HCT116 (cell line): ENCODE data around the gene ERC2. TPM values are rescaled to one million over a fixed set of nuclear protein-coding genes. Genes with fewer than 3 reads are reported as not detected.

Experiments
- ATAC-seq: fragments of 200-7000 bp; cut with Tn5 transposase; 2 replicates; pipeline ENCODE4 v1.9.1; 2020; ENCODE audit warnings: mild to moderate bottlenecking, moderate library complexity
- BruUV-seq: library from RNA; stranded (reverse); fragments of 400-500 nt; replicated peaks from 2 replicates; lab custom pipeline; 2021; lab: Mats Ljungman, UMichigan
- CTCF ChIA-PET: fragments of 300-600 bp; sonication (Branson Sonifier 250); formaldehyde crosslinking; loops from one replicate; lab custom pipeline; 2021; ENCODE audit warnings: antibody characterized with exemption; lab: Charles Lee
- POLR2A ChIA-PET: fragments of 300-600, 350-600 bp; sonication (Branson Sonifier 250); formaldehyde crosslinking; loops from one replicate; lab custom pipeline; 2021; ENCODE audit warnings: antibody characterized with exemption; lab: Charles Lee
- RAD21 ChIA-PET, 2 experiments: fragments of 300-600 bp; sonication (Branson Sonifier 250); formaldehyde crosslinking; loops; one replicate each; lab custom pipeline; 2023; ENCODE audit warnings: low total read pairs in 2 of 2; ENCODE audit not compliant: uncharacterized antibody in 2 of 2, unreplicated experiment in 2 of 2, low non-redundant PET in 1 of 2; lab: Charles Lee
- DNase-seq: peaks from one replicate; pipeline ENCODE4 v3.0.0-alpha.2; 2010; ENCODE audit warnings: low read depth, low spot score
- H2AFZ ChIP-seq: fragments of 200-600 bp; shearing (Covaris generic), sonication (generic); 2 replicates; pipeline ENCODE4 v1.6.1; 2017; ENCODE audit warnings: low read depth, mixed run types, mixed read lengths, antibody characterized with exemption, low read length; ENCODE audit not compliant: poor library complexity, severe bottlenecking
- H3K27ac ChIP-seq: 2 replicates; pipeline ENCODE4 v1.5.1; 2012; ENCODE audit warnings: low read depth, low read length
- H3K27me3 ChIP-seq: fragments of 200-600 bp; sonication (generic); 2 replicates; pipeline ENCODE4 v1.6.1; 2016; ENCODE audit warnings: mixed run types, low read length, mixed read lengths; ENCODE audit not compliant: insufficient read depth
- H3K36me3 ChIP-seq, 2 experiments: fragments of 200-500 bp in 1 of 2; fragments of 200-600 bp in 1 of 2; sonication (Bioruptor generic) in 1 of 2; sonication (generic) in 1 of 2; 2 replicates each; pipeline versions ENCODE4 v1.5.1 to v1.6.1; 2014 to 2016; ENCODE audit warnings: low read length in 2 of 2, inconsistent platforms in 1 of 2, mixed read lengths in 1 of 2, mixed run types in 1 of 2; ENCODE audit not compliant: insufficient read depth in 2 of 2, control insufficient read depth in 1 of 2
- H3K4me1 ChIP-seq, 2 experiments: fragments of 200-600 bp in 1 of 2; sonication (generic) in 1 of 2; 2 replicates each; pipeline versions ENCODE4 v1.5.1 to v1.6.1; 2012 to 2017; ENCODE audit warnings: low read length in 2 of 2, inconsistent platforms in 1 of 2, mild to moderate bottlenecking in 1 of 2, mixed read lengths in 1 of 2, mixed run types in 1 of 2, moderate library complexity in 1 of 2; ENCODE audit not compliant: insufficient read depth in 2 of 2, control insufficient read depth in 1 of 2
- H3K4me2 ChIP-seq: fragments of 200-600 bp; sonication (generic); 2 replicates; pipeline ENCODE4 v1.6.1; 2017; ENCODE audit warnings: mixed run types, low read length, mixed read lengths
- H3K4me3 ChIP-seq, 2 experiments: fragments of 200-600 bp in 1 of 2; sonication (generic) in 1 of 2; replicated peaks in 1 of 2; 2 replicates each; pipeline ENCODE4 v1.5.1; 2011 to 2016; ENCODE audit warnings: low read length in 2 of 2, control low read depth in 1 of 2, low read depth in 1 of 2, mild to moderate bottlenecking in 1 of 2, mixed read lengths in 1 of 2, mixed run types in 1 of 2
- H3K79me2 ChIP-seq: fragments of 200-600 bp; sonication (generic); 2 replicates; pipeline ENCODE4 v1.6.1; 2017; ENCODE audit warnings: mild to moderate bottlenecking, mixed run types, low read length, moderate library complexity, mixed read lengths; ENCODE audit not compliant: insufficient read depth
- H3K9ac ChIP-seq: fragments of 200-600 bp; sonication (generic); 2 replicates; pipeline ENCODE4 v1.6.1; 2016; ENCODE audit warnings: low read length, mixed read lengths
- H3K9me2 ChIP-seq: fragments of 200-600 bp; sonication (generic), shearing (Covaris generic); 2 replicates; pipeline ENCODE4 v1.6.1; 2017; ENCODE audit warnings: mixed run types, mild to moderate bottlenecking, moderate library complexity; ENCODE audit not compliant: insufficient read depth
- H3K9me3 ChIP-seq, 2 experiments: fragments of 200-500 bp in 1 of 2; fragments of 200-600 bp in 1 of 2; sonication (Bioruptor generic) in 1 of 2; sonication (generic) in 1 of 2; 2 replicates each; pipeline ENCODE4 v1.6.1; 2014 to 2017; ENCODE audit warnings: low read length in 2 of 2, mixed read lengths in 2 of 2, inconsistent platforms in 1 of 2, low read depth in 1 of 2, mild to moderate bottlenecking in 1 of 2, mixed run types in 1 of 2, moderate library complexity in 1 of 2; ENCODE audit not compliant: control insufficient read depth in 1 of 2, insufficient read depth in 1 of 2
- H4K20me1 ChIP-seq: fragments of 200-600 bp; sonication (generic), shearing (Covaris generic); 2 replicates; pipeline ENCODE4 v1.6.1; 2017; ENCODE audit warnings: mixed run types, mild to moderate bottlenecking, moderate library complexity; ENCODE audit not compliant: insufficient read depth
- CBX3 ChIP-seq: IDR thresholded peaks from 2 replicates; pipeline ENCODE4 v1.6.1; 2012; ENCODE audit warnings: low read depth
- CEBPB ChIP-seq: IDR thresholded peaks from 2 replicates; pipeline ENCODE4 v1.6.1; 2012; ENCODE audit warnings: low read depth
- ELF1 ChIP-seq: IDR thresholded peaks from 2 replicates; pipeline ENCODE4 v1.6.1; 2012; ENCODE audit warnings: low read depth, borderline replicate concordance
- EZH2 ChIP-seq: fragments of 200-600 bp; sonication (generic); IDR thresholded peaks from 2 replicates; pipeline ENCODE4 v1.6.1; 2017; ENCODE audit warnings: antibody characterized with exemption, mixed run types
- EZH2phosphoT487 ChIP-seq: fragments of 200-600 bp; IDR thresholded peaks from 2 replicates; pipeline ENCODE4 v1.6.1; 2018; ENCODE audit warnings: antibody characterized with exemption, borderline replicate concordance
- SP1 ChIP-seq: IDR thresholded peaks from 2 replicates; pipeline ENCODE4 v1.6.1; 2012; ENCODE audit warnings: low read depth
- TCF7L2 ChIP-seq: IDR thresholded peaks from 2 replicates; pipeline ENCODE4 v1.7.0; 2011; ENCODE audit warnings: borderline replicate concordance, inconsistent platforms; ENCODE audit not compliant: insufficient read depth, insufficient read length; ENCODE audit errors: extremely low read depth
- ZFX ChIP-seq: fragments of 450-650 bp; IDR thresholded peaks from 2 replicates; pipeline ENCODE4 v1.6.1; 2017
- intact Hi-C: fragments of 100-400 bp; cut with micrococcal nuclease; formaldehyde crosslinking; loops from 2 replicates; pipeline ENCODE4 v1.10.0; 2022
- total RNA-seq: library from RNA; stranded (reverse); gene quantifications from one replicate; pipeline ENCODE4 v1.2.1, GENCODE V29; 2021; ENCODE audit not compliant: unreplicated experiment
- TF ChIP-seq, protein P1 (sequence below): IDR thresholded peaks from 2 replicates; pipeline ENCODE4 v1.6.1; 2012
- TF ChIP-seq, protein P2 (sequence below): IDR thresholded peaks from 2 replicates; pipeline ENCODE4 v1.6.1; 2012
- TF ChIP-seq, protein P3 (sequence below), 3 experiments: fragments of 200-600 bp in 1 of 3; sonication (generic) in 1 of 3; IDR thresholded peaks in 2 of 3; conservative IDR thresholded peaks in 1 of 3; 2 replicates each; pipeline ENCODE4 v1.5.1; 2012 to 2017; ENCODE audit warnings: low read depth in 2 of 3, low read length in 2 of 3, antibody characterized with exemption in 1 of 3, borderline replicate concordance in 1 of 3, control low read depth in 1 of 3, mild to moderate bottlenecking in 1 of 3, mixed read lengths in 1 of 3, mixed run types in 1 of 3, moderate library complexity in 1 of 3; ENCODE audit not compliant: insufficient read depth in 1 of 3

Gene ERC2
- total RNA-seq, 1 experiment from 2014 or later, result not detected

DNA sequence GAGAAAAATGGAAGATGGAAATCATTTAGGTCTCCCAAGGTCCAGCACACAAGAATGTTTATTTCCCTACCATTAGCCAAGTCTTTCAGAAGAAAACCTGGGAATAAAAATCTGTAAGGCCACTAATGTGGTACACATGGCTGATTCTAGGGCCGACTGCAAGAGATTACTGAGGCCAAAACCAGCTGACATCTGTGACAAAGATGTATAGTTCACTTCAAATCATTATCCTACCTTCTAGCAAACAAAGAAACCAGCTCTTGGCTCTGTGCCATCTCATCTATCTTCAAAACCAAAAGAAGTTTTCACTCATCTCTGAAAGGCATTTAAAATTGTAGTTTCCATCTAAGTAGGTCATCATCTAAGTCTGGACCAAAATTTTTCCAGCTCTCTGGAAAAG lies 43.9 kb downstream of the ERC2 start:
- DNase-seq (no peak), ATAC-seq (no peak)
- CTCF ChIA-PET, result no interaction called here

DNA sequence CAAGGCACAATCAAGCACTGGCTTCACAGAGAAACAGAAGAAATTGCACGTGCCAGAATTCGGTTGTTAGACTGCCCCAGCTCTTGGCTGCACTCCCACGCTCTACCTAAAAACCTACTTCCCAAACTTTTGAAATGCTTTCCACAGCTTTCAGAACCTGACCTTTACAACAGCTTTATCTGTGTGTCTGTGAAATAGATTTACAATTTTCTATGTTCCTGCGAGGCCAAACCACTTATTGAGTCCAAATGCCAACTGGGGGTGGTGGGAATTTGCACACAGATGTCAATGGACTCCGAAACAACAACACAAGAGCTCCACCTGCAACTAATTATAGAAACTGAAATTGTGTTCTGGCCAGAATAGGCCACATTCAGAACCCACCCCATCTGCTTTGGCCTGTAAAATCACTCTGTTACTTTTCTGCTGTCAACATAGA lies 44.6 kb downstream of the ERC2 start:
- no peaks in the 10 kb centered on the region for H3K4me1 ChIP-seq
- H3K9ac ChIP-seq, result no peak overlapping the region
- no peak overlapping the region for H3K4me2 ChIP-seq
- no peak overlapping the region for H3K27ac ChIP-seq
- H3K79me2 ChIP-seq, result no peaks in the 10 kb centered on the region
- TF ChIP-seq EZH2 (no peak), TCF7L2 (no peak)
- TF ChIP-seq, protein P1, sequence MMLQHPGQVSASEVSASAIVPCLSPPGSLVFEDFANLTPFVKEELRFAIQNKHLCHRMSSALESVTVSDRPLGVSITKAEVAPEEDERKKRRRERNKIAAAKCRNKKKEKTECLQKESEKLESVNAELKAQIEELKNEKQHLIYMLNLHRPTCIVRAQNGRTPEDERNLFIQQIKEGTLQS, result no peak
- TF ChIP-seq, protein P2, sequence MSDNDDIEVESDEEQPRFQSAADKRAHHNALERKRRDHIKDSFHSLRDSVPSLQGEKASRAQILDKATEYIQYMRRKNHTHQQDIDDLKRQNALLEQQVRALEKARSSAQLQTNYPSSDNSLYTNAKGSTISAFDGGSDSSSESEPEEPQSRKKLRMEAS, result no peak
- no peak overlapping the region for H2AFZ ChIP-seq
- no peak for DNase-seq
- POLR2A ChIA-PET, result no interaction called here
- BruUV-seq, result no TSS peak
- no peak overlapping the region for H3K4me3 ChIP-seq
- no peaks in the 10 kb centered on the region for H4K20me1 ChIP-seq
- intact Hi-C loops, result no loop called here
- H3K9me2 ChIP-seq, result no peaks in the 10 kb centered on the region
- H3K27me3 ChIP-seq, result peaks cover 19% of the 10 kb centered on the region
- CTCF ChIA-PET, result no interaction called here
- H3K36me3 ChIP-seq, result no peaks in the 10 kb centered on the region
- no peaks in the 10 kb centered on the region for H3K9me3 ChIP-seq
- no peak for ATAC-seq
- RAD21 ChIA-PET, result no interaction called here

More for the DNA sequence above, 43.9 kb downstream of the ERC2 start:
- intact Hi-C loops, result no loop called here
- no peaks in the 10 kb centered on the region for H3K79me2 ChIP-seq
- no peak overlapping the region for H3K27ac ChIP-seq
- H3K9me3 ChIP-seq, result no peaks in the 10 kb centered on the region
- H4K20me1 ChIP-seq, result no peaks in the 10 kb centered on the region
- H2AFZ ChIP-seq, result no peak overlapping the region
- H3K9me2 ChIP-seq, result no peaks in the 10 kb centered on the region
- H3K27me3 ChIP-seq, result peaks cover 21% of the 10 kb centered on the region
- H3K9ac ChIP-seq, result no peak overlapping the region
- TF ChIP-seq CBX3 (no peak), ZFX (no peak), ELF1 (no peak), SP1 (no peak), EZH2phosphoT487 (no peak), CEBPB (no peak)
- TF ChIP-seq, protein P3, sequence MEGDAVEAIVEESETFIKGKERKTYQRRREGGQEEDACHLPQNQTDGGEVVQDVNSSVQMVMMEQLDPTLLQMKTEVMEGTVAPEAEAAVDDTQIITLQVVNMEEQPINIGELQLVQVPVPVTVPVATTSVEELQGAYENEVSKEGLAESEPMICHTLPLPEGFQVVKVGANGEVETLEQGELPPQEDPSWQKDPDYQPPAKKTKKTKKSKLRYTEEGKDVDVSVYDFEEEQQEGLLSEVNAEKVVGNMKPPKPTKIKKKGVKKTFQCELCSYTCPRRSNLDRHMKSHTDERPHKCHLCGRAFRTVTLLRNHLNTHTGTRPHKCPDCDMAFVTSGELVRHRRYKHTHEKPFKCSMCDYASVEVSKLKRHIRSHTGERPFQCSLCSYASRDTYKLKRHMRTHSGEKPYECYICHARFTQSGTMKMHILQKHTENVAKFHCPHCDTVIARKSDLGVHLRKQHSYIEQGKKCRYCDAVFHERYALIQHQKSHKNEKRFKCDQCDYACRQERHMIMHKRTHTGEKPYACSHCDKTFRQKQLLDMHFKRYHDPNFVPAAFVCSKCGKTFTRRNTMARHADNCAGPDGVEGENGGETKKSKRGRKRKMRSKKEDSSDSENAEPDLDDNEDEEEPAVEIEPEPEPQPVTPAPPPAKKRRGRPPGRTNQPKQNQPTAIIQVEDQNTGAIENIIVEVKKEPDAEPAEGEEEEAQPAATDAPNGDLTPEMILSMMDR (IDR thresholded peaks at IDR 0.05 in 2 of 3, conservative IDR thresholded peaks at IDR 0.05 in 1 of 3; ENCODE audit: borderline replicate concordance in 1 of 3, insufficient read depth in 1 of 3, low read depth in 2 of 3, low read length in 2 of 3), result no peak
- TF ChIP-seq, all 23 proteins: peak for 0
- no peaks in the 10 kb centered on the region for H3K4me1 ChIP-seq
- BruUV-seq, result no TSS peak
- H3K36me3 ChIP-seq, result no peaks in the 10 kb centered on the region
- no peak overlapping the region for H3K4me3 ChIP-seq
- ChIA-PET POLR2A (no interaction called here), RAD21 (no interaction called here)
- no peak overlapping the region for H3K4me2 ChIP-seq
